MM.1S (cell line): ENCODE results near the gene KIF18B.

Experiments
- DNase-seq: peaks from one replicate; pipeline ENCODE4 v3.0.0-alpha.2; 2015
- H2AFZ ChIP-seq: fragments of 300-600 bp; sonication (generic); 2 replicates; pipeline ENCODE4 v1.6.0; 2016; ENCODE audit warnings: antibody characterized with exemption, low read length
- H3F3A ChIP-seq: fragments of 300-600 bp; sonication (generic); 2 replicates; pipeline ENCODE4 v1.6.1; 2016; ENCODE audit warnings: mild to moderate bottlenecking, antibody characterized with exemption, low read length, moderate library complexity, mixed read lengths; ENCODE audit not compliant: insufficient read depth
- H3K27ac ChIP-seq: fragments of 300-600 bp; sonication (generic); 2 replicates; pipeline ENCODE4 v1.5.1; 2016; ENCODE audit warnings: mild to moderate bottlenecking, low read length
- H3K27me3 ChIP-seq: fragments of 300-600 bp; sonication (generic); replicated peaks from 2 replicates; pipeline ENCODE4 v1.6.0; 2016; ENCODE audit warnings: low read length; ENCODE audit not compliant: insufficient read depth
- H3K36me3 ChIP-seq: fragments of 300-600 bp; sonication (generic); replicated peaks from 2 replicates; pipeline ENCODE4 v1.6.1; 2016; ENCODE audit warnings: mild to moderate bottlenecking, low read length, mixed read lengths; ENCODE audit not compliant: insufficient read depth
- H3K4me1 ChIP-seq: fragments of 300-600 bp; sonication (generic); 2 replicates; pipeline ENCODE4 v1.6.1; 2016; ENCODE audit warnings: low read length, mixed read lengths
- H3K4me2 ChIP-seq: fragments of 300-600 bp; sonication (generic); 2 replicates; pipeline ENCODE4 v1.6.0; 2016; ENCODE audit warnings: low read depth, low read length
- H3K4me3 ChIP-seq: fragments of 300-600 bp; sonication (generic); 2 replicates; pipeline ENCODE4 v1.5.1; 2016; ENCODE audit warnings: low read length, mixed read lengths
- H3K79me2 ChIP-seq: fragments of 300-600 bp; sonication (generic); 2 replicates; pipeline ENCODE4 v1.6.1; 2016; ENCODE audit warnings: mixed run types, low read length, mixed read lengths
- H3K9ac ChIP-seq: fragments of 300-600 bp; sonication (generic); 2 replicates; pipeline ENCODE4 v1.6.1; 2016; ENCODE audit warnings: low read length, mixed read lengths
- H3K9me2 ChIP-seq: fragments of 300-600 bp; sonication (generic); replicated peaks from 2 replicates; pipeline ENCODE4 v1.6.1; 2016; ENCODE audit warnings: mild to moderate bottlenecking, low read length, mixed read lengths; ENCODE audit not compliant: insufficient read depth
- H3K9me3 ChIP-seq: fragments of 300-600 bp; sonication (generic); replicated peaks from 2 replicates; pipeline ENCODE4 v1.6.1; 2016; ENCODE audit warnings: mild to moderate bottlenecking, low read length, mixed read lengths; ENCODE audit not compliant: insufficient read depth
- H4K20me1 ChIP-seq: fragments of 300-600 bp; sonication (generic); 2 replicates; pipeline ENCODE4 v1.6.1; 2016; ENCODE audit warnings: mild to moderate bottlenecking, low read length, moderate library complexity, mixed read lengths; ENCODE audit not compliant: insufficient read depth
- EZH2 ChIP-seq: fragments of 300-600 bp; sonication (generic); optimal IDR thresholded peaks from 2 replicates; pipeline ENCODE3; 2017; ENCODE audit warnings: low read depth, mild to moderate bottlenecking, antibody characterized with exemption, low read length, mixed read lengths
- EZH2phosphoT487 ChIP-seq: fragments of 300-600 bp; sonication (generic); IDR thresholded peaks from 2 replicates; pipeline ENCODE4 v1.6.1; 2018; ENCODE audit warnings: antibody characterized with exemption, low read length
- TF ChIP-seq, protein P1 (sequence below): fragments of 300-600 bp; sonication (generic); IDR thresholded peaks from 2 replicates; pipeline ENCODE4 v1.5.1; 2016; ENCODE audit warnings: antibody characterized with exemption, low read length, mixed read lengths

KIF18B gene

DNA sequence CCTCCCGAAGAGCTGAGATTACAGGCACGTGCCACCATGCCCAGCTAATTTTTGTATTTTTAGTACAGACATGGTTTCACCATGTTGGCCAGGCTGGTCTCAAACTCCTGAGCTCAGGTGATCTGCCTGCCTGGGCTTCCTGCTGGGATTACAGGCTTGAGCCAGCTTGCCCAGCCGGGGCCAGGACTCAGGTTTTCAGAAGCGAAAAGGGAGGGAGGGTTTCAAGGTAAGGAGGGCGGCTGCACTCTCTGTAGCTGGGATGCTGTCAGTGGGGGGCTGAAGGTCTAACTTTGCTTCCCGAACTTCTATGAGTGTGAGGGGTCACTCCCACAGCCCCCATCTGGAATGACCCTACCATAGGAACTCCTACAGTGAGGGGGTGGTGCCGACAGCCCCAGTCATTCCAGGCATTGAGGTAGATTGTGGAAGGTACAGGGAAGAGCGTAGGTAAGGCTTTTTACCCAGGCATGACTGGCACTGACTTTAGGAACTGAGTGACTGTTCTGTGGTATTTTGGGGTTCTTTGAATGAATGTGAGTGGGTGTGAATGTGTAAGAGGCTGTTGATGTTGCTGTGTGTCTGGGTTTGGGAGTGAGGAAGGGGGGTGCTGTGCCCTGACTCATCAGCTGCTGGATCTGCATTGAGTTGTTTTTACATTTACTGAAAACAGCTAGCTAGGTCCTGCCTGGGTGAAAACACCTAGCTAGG, 24.4 kb upstream of the KIF18B start:
- no peaks in the 10 kb centered on the region for H3K9me2 ChIP-seq
- peaks cover 6% of the 10 kb centered on the region; the same call in 1 of the 2 replicates for H3K4me1 ChIP-seq
- H3K79me2 ChIP-seq = no peaks in the 10 kb centered on the region
- H3K4me2 ChIP-seq = no peak overlapping the region
- DNase-seq = no peak
- H3F3A ChIP-seq = no peaks in the 10 kb centered on the region
- no peaks in the 10 kb centered on the region for H3K9me3 ChIP-seq
- no peak overlapping the region for H3K4me3 ChIP-seq
- H4K20me1 ChIP-seq = no peaks in the 10 kb centered on the region
- no peak overlapping the region for H2AFZ ChIP-seq
- H3K36me3 ChIP-seq = no peaks in the 10 kb centered on the region
- peaks cover 75% of the 10 kb centered on the region for H3K27me3 ChIP-seq
- no peak for TF ChIP-seq EZH2
- TF ChIP-seq, protein P1, sequence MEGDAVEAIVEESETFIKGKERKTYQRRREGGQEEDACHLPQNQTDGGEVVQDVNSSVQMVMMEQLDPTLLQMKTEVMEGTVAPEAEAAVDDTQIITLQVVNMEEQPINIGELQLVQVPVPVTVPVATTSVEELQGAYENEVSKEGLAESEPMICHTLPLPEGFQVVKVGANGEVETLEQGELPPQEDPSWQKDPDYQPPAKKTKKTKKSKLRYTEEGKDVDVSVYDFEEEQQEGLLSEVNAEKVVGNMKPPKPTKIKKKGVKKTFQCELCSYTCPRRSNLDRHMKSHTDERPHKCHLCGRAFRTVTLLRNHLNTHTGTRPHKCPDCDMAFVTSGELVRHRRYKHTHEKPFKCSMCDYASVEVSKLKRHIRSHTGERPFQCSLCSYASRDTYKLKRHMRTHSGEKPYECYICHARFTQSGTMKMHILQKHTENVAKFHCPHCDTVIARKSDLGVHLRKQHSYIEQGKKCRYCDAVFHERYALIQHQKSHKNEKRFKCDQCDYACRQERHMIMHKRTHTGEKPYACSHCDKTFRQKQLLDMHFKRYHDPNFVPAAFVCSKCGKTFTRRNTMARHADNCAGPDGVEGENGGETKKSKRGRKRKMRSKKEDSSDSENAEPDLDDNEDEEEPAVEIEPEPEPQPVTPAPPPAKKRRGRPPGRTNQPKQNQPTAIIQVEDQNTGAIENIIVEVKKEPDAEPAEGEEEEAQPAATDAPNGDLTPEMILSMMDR = no peak
- TF ChIP-seq EZH2phosphoT487 = no peak
- no peak overlapping the region for H3K27ac ChIP-seq
- no peak overlapping the region for H3K9ac ChIP-seq

DNA sequence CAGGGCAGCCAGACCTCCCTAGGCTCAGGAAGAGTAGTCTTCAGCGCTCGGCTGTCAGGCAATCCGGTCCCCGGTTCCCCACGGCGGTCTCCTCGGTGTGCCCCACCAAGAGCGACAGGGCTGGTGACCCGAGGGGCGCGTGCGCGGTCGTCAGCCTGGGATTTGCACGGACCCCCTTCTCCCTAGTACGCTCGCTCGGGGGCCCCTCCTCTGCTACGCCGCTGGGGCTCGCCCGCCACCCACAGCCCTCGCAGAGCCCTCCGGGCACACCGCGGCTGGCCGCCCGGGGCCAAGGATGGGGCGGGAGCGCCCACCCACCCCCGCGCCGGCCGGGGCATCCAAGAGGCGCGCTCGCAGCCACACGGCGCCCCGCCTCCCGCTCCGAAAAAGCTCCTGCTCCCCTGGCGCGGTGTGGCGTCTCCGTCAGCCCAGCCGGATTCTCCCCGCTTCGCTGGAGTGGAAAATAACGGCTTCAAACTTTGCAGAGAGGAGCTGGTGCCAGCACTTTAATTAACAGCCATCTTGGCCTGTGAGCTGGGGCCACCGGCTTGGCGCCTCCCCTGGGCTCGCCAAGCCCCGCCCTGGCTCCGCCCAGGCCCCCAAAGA, 22.7 kb upstream of the KIF18B start:
- DNase-seq = no peak
- H3K4me1 ChIP-seq = peaks cover 6% of the 10 kb centered on the region; the same call in 1 of the 2 replicates
- H3K36me3 ChIP-seq = no peaks in the 10 kb centered on the region
- no peak overlapping the region for H3K27ac ChIP-seq
- no peaks in the 10 kb centered on the region for H3K9me2 ChIP-seq
- H3K9me3 ChIP-seq = no peaks in the 10 kb centered on the region
- H3F3A ChIP-seq = no peaks in the 10 kb centered on the region
- no peaks in the 10 kb centered on the region for H4K20me1 ChIP-seq
- H3K4me3 ChIP-seq = no peak overlapping the region
- H2AFZ ChIP-seq = no peak overlapping the region
- H3K79me2 ChIP-seq = no peaks in the 10 kb centered on the region
- TF ChIP-seq, protein P1 = no peak
- no peak for TF ChIP-seq EZH2phosphoT487
- TF ChIP-seq EZH2 = no peak
- no peak overlapping the region for H3K9ac ChIP-seq
- H3K27me3 ChIP-seq = peaks cover 74% of the 10 kb centered on the region
- peak overlapping the region; percentile 37; the same call in 1 of the 2 replicates for H3K4me2 ChIP-seq

DNA sequence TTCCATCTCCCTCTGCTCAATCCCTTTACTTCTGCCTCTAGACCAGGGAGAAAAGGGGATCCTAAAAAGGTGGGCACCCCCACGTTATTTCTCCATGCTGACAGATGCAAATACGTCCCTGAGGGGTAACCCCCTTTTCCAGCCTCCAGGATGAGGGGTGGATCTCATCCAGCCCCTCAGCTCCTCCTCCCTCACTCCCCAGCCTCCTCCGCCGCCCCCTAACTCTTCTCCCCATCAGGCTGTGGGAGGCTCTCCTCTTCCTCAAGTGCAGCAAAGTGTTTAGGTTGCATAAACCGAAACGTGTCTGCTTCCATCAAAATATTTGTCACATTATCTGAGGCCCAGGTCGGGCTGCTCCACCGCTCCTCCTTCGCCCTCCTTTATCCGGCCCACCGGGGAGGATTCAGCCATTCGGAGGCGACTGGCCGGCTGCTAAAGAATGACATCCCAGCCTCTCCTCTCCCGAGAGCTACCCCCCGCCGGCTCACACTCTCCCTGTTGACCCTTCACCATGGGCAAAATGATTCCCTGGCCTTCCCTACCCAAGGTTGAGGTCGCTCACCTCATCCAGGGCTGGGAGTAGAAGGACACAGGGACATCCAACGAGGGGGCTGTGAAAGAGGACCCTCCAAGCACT, 21.7 kb upstream of the KIF18B start:
- H3F3A ChIP-seq = no peaks in the 10 kb centered on the region
- no peaks in the 10 kb centered on the region for H3K79me2 ChIP-seq
- H3K9me2 ChIP-seq = no peaks in the 10 kb centered on the region
- H2AFZ ChIP-seq = no peak overlapping the region
- peak overlapping the region; percentile 100; the same call in 1 of the 2 replicates for H3K4me2 ChIP-seq
- H3K4me1 ChIP-seq = peaks cover 6% of the 10 kb centered on the region; the same call in 1 of the 2 replicates
- H3K9ac ChIP-seq = no peak overlapping the region
- H3K27me3 ChIP-seq = peaks cover 72% of the 10 kb centered on the region
- no peak for DNase-seq
- H4K20me1 ChIP-seq = no peaks in the 10 kb centered on the region
- no peak for TF ChIP-seq EZH2phosphoT487
- TF ChIP-seq, protein P1 = no peak
- TF ChIP-seq EZH2 = no peak
- no peaks in the 10 kb centered on the region for H3K36me3 ChIP-seq
- H3K27ac ChIP-seq = no peak overlapping the region
- H3K4me3 ChIP-seq = no peak overlapping the region; the same call in 1 of the 2 replicates
- no peaks in the 10 kb centered on the region for H3K9me3 ChIP-seq
